IPS-18c (cell line): ENCODE measurements around the gene MAU2.
"Not testable (repeated sequence)": the region's sequence is repeated elsewhere in the genome, so short reads cannot be mapped to it uniquely, and the experiment has no call there.

ENCODE experiments used
- H3K4me3 ChIP-seq: 2 replicates; pipeline ENCODE4 v1.7.0; 2013; ENCODE audit warnings: low read depth, mild to moderate bottlenecking, low read length, moderate library complexity; ENCODE audit not compliant: insufficient read depth
- H3K9me3 ChIP-seq: one replicate; pipeline ENCODE4 v1.6.1; 2013; ENCODE audit warnings: mild to moderate bottlenecking, low read length, moderate library complexity; ENCODE audit not compliant: control insufficient read depth, insufficient read depth

Gene MAU2

GRCh38 chr19:19388568-19389555, 68.2 kb downstream of the MAU2 start:
- no peak overlapping the region; the same call in 1 of the 2 replicates for H3K4me3 ChIP-seq

GRCh38 chr19:19389683-19390082, 69.1 kb downstream of the MAU2 start:
- not testable (repeated sequence) for H3K4me3 ChIP-seq, H3K9me3 ChIP-seq

More at GRCh38 chr19:19388568-19389555, 68.2 kb downstream of the MAU2 start:
- H3K9me3 ChIP-seq, result no peaks in the 10 kb centered on the region

GRCh38 chr19:19394333-19394732, 73.7 kb downstream of the MAU2 start:
- not testable (repeated sequence) for H3K4me3 ChIP-seq, H3K9me3 ChIP-seq

- Histone ChIP-seq H3K4me3 (no peak overlapping the region), H3K9me3 (peaks cover 2% of the 10 kb centered on the region)
Measured at GRCh38 chr19:19399733-19400433, 79.3 kb downstream of the MAU2 start.

GRCh38 chr19:19402656-19403372, 82.2 kb downstream of the MAU2 start:
- H3K4me3 ChIP-seq, result no peak overlapping the region
- H3K9me3 ChIP-seq, result peaks cover 2% of the 10 kb centered on the region

GRCh38 chr19:19403373-19403901, 82.8 kb downstream of the MAU2 start:
- Histone ChIP-seq H3K4me3 (no peak overlapping the region), H3K9me3 (peaks cover 2% of the 10 kb centered on the region)

- Histone ChIP-seq H3K9me3 (peaks cover 2% of the 10 kb centered on the region), H3K4me3 (peak within 1 kb of the TSS; percentile 84)
Measured at GRCh38 chr19:19404879-19405860, 84.5 kb downstream of the MAU2 start, which contains the start of gene GATAD2A. Gene GATAD2A, plus strand, starts transcription at chr19:19405675. Its CDS starts 59,671 bp downstream, at chr19:19465346.

GRCh38 chr19:19405971-19406877, 85.6 kb downstream of the MAU2 start:
- peak overlapping the region; percentile 53 for H3K4me3 ChIP-seq
- peaks cover 2% of the 10 kb centered on the region for H3K9me3 ChIP-seq

GRCh38 chr19:19406878-19407632, 86.4 kb downstream of the MAU2 start:
- peak overlapping the region; percentile 53 for H3K4me3 ChIP-seq
- no peaks in the 10 kb centered on the region for H3K9me3 ChIP-seq

- 0 out of 2 replicates have a peak overlapping the region, but pooled peaks have one; percentile 53 for H3K4me3 ChIP-seq
- H3K9me3 ChIP-seq, result no peaks in the 10 kb centered on the region
Measured at GRCh38 chr19:19407633-19407930, 87.0 kb downstream of the MAU2 start.
